Neural progenitor cell (in vitro differentiated cells): ENCODE measurements around the gene CDC42BPA.
"Not testable (repeated sequence)": the region's sequence is repeated elsewhere in the genome, so short reads cannot be mapped to it uniquely, and the experiment has no call there.

Experiments
- CTCF ChIP-seq: fragments of 200-600 bp; sonication (generic); IDR thresholded peaks from 2 replicates; pipeline ENCODE4 v1.5.1; 2017; ENCODE audit warnings: antibody characterized with exemption, mild to moderate bottlenecking
- EZH2phosphoT487 ChIP-seq: fragments of 200-600 bp; sonication (generic); IDR thresholded peaks from 2 replicates; pipeline ENCODE4 v1.6.1; 2017; ENCODE audit warnings: antibody characterized with exemption

GRCh38 chr1:227336136-227336535, 17.8 kb upstream of the CDC42BPA start:
- TF ChIP-seq CTCF, EZH2phosphoT487: not testable (repeated sequence)
